OCI-LY1 (cell line): Measurements from ENCODE around the gene ARHGEF16.

Source experiments
- CTCF ChIP-seq: fragments of 200-600 bp; sonication (generic), shearing (Covaris generic); IDR thresholded peaks from 2 replicates; pipeline ENCODE4 v1.5.1; 2017; ENCODE audit warnings: mild to moderate bottlenecking, antibody characterized with exemption, low read length, moderate library complexity, mixed read lengths
- EZH2 ChIP-seq: fragments of 200-600 bp; sonication (generic), shearing (Covaris generic); IDR thresholded peaks from 2 replicates; pipeline ENCODE4 v1.8.0; 2017; ENCODE audit warnings: borderline replicate concordance, mixed run types, mild to moderate bottlenecking, antibody characterized with exemption, low read length, moderate library complexity, mixed read lengths

GRCh38 chr1:3452866-3453175 lies 1.6 kb upstream of the ARHGEF16 start:
- no peak for TF ChIP-seq CTCF
- TF ChIP-seq EZH2: no peak
